NT2/D1 (cell line): ENCODE data around the gene FBXL7.

ENCODE experiments used
- DNase-seq: peaks from one replicate; pipeline ENCODE4 v3.0.0-alpha.2; 2011; ENCODE audit warnings: low read depth, low spot score
- H3K27me3 ChIP-seq: 2 replicates; pipeline ENCODE4 v1.6.0; 2011; ENCODE audit warnings: mild to moderate bottlenecking; ENCODE audit not compliant: insufficient read length, insufficient read depth
- H3K36me3 ChIP-seq: 2 replicates; pipeline ENCODE4 v1.6.1; 2011; ENCODE audit warnings: mild to moderate bottlenecking, low read length, mixed read lengths; ENCODE audit not compliant: insufficient read depth, insufficient read length
- H3K4me1 ChIP-seq: 2 replicates; pipeline ENCODE4 v1.5.1; 2011; ENCODE audit not compliant: insufficient read depth, insufficient read length
- H3K4me3 ChIP-seq: 2 replicates; pipeline ENCODE4 v1.5.1; 2011; ENCODE audit warnings: low read depth; ENCODE audit not compliant: insufficient read length
- H3K9ac ChIP-seq: 2 replicates; pipeline ENCODE4 v1.6.0; 2011; ENCODE audit warnings: low read depth; ENCODE audit not compliant: insufficient read length
- H3K9me3 ChIP-seq: 2 replicates; pipeline ENCODE4 v1.5.1; 2011; ENCODE audit warnings: mild to moderate bottlenecking, low read length; ENCODE audit not compliant: insufficient read depth
- SUZ12 ChIP-seq: IDR thresholded peaks from 2 replicates; pipeline ENCODE4 v1.6.1; 2011; ENCODE audit not compliant: insufficient read length, insufficient read depth; ENCODE audit errors: extremely low read depth
- YY1 ChIP-seq: IDR thresholded peaks from 2 replicates; pipeline ENCODE4 v1.6.1; 2011; ENCODE audit not compliant: insufficient read length, insufficient read depth
- ZNF274 ChIP-seq: IDR thresholded peaks from 2 replicates; pipeline ENCODE4 v1.6.1; 2011; ENCODE audit warnings: mild to moderate bottlenecking, low read depth, low read length

Gene FBXL7

DNA sequence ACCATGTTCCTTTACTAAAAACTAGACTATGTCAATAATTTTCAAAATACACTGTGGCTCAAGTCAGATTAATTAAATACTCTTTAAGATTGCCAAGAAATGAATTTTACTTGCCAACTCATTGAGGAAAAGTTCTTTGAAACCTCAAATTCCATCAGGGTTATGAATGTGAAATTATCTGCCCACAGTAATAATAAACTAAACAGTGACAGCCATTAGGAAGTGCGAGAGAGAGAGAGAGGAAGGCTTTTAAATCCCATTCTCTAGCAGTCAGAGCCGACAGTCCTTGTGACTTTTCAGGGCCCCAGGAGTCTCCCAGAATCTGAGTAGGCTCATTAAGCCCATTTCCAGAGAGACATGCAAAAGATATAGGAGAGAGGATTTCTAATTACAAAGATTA is 443.5 kb downstream of the FBXL7 start:
- no peak for DNase-seq
- Histone ChIP-seq H3K27me3 (no peaks in the 10 kb centered on the region), H3K4me3 (no peak overlapping the region), H3K9me3 (no peaks in the 10 kb centered on the region), H3K36me3 (no peaks in the 10 kb centered on the region), H3K4me1 (no peaks in the 10 kb centered on the region), H3K9ac (no peak overlapping the region)
- no peak for TF ChIP-seq YY1
- TF ChIP-seq ZNF274 = no peak
- TF ChIP-seq SUZ12 = no peak

DNA sequence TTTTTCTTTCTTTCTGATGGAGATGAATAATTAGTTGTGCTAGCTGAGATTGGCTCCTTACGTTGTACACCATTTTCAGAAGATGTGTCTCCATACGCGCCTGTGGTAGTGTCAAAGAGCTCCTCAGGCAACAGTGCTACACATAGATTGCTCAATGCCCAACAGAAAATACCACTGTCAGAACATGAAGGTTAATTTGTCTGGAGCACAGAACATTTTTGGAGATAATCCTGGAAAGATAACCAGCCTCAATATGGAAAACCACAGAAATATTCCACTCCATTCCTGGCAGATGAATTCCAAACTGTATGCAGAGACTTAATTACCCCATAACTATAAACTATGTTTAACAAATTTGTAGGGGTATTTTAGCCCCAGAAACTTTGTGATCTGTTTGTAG is 446.0 kb downstream of the FBXL7 start:
- no peak overlapping the region for H3K9ac ChIP-seq
- no peaks in the 10 kb centered on the region; the same call in 1 of the 2 replicates for H3K9me3 ChIP-seq
- no peaks in the 10 kb centered on the region for H3K27me3 ChIP-seq
- TF ChIP-seq SUZ12 (no peak), YY1 (no peak), ZNF274 (no peak)
- DNase-seq = no peak
- H3K4me3 ChIP-seq = no peak overlapping the region
- no peaks in the 10 kb centered on the region for H3K4me1 ChIP-seq
- no peaks in the 10 kb centered on the region for H3K36me3 ChIP-seq

DNA sequence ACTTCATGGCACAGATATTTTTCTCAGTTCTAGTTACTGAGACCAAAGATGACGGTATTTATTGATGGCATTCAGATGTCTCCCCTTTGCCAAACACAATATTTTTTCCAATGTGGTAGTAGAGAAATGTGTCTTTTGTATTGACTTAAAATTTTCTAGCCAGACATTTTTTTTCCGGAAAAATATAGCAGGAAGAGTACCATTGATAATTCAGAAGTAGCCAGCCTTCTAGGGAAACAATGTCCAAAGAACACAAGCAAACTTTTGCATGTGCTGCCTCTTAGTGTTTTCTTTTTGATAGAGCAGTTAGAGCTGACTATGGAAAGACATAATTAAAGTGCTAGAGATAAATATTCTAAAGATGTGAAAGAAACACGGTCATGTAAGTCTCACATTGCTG is 448.2 kb downstream of the FBXL7 start:
- no peaks in the 10 kb centered on the region for H3K27me3 ChIP-seq
- TF ChIP-seq SUZ12 (no peak), ZNF274 (no peak), YY1 (no peak)
- H3K9ac ChIP-seq = no peak overlapping the region
- no peak overlapping the region for H3K4me3 ChIP-seq
- DNase-seq = no peak
- no peaks in the 10 kb centered on the region for H3K36me3 ChIP-seq
- no peaks in the 10 kb centered on the region; the same call in 1 of the 2 replicates for H3K9me3 ChIP-seq
- H3K4me1 ChIP-seq = no peaks in the 10 kb centered on the region

DNA sequence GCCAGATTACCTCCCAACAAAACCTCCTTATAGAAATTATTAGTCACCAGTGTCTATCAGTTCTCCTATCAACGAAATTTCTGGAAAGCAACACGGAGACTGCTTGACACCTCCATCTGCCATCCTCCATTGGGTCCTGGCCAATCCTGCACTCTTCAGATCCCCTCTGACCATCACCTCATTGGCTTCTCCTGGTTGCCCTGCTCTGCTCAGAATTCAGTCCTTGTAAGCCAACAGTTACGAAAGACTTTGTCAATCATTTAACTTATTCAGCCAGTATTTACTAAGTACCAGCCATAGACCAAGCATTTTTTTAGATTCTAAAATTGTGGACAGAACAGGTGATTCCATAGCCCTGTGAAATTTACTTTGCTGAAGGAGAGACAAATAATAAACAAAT is 451.1 kb downstream of the FBXL7 start:
- DNase-seq = no peak
- no peak for TF ChIP-seq SUZ12
- no peak for TF ChIP-seq ZNF274
- no peak for TF ChIP-seq YY1
- no peaks in the 10 kb centered on the region for H3K4me1 ChIP-seq
- no peak overlapping the region for H3K9ac ChIP-seq
- no peak overlapping the region for H3K4me3 ChIP-seq
- no peaks in the 10 kb centered on the region for H3K36me3 ChIP-seq
- no peaks in the 10 kb centered on the region for H3K27me3 ChIP-seq
- no peaks in the 10 kb centered on the region; the same call in 1 of the 2 replicates for H3K9me3 ChIP-seq

DNA sequence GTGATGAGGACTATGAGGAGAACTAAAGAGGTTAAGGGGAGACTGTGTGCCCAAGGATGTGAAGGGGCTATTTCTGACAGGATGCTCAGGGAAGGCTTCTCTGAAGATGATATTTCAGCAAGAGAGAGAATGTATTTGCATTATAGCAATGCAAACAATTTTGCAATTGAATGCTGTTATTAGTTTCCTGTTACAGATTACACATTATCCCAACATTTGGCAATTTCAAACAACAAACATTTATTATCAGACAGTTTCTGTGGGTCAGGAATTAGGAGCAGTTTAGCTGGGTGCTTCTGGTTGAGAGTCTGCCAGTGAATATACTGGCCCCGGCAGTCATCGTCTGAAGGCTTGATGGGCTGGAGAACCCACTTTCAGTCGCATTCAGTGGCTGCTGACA is 451.6 kb downstream of the FBXL7 start:
- Histone ChIP-seq H3K9ac (no peak overlapping the region), H3K36me3 (no peaks in the 10 kb centered on the region), H3K27me3 (no peaks in the 10 kb centered on the region), H3K4me1 (no peaks in the 10 kb centered on the region), H3K4me3 (no peak overlapping the region), H3K9me3 (no peaks in the 10 kb centered on the region; the same call in 1 of the 2 replicates)
- TF ChIP-seq YY1 (no peak), SUZ12 (no peak), ZNF274 (no peak)
- no peak for DNase-seq

DNA sequence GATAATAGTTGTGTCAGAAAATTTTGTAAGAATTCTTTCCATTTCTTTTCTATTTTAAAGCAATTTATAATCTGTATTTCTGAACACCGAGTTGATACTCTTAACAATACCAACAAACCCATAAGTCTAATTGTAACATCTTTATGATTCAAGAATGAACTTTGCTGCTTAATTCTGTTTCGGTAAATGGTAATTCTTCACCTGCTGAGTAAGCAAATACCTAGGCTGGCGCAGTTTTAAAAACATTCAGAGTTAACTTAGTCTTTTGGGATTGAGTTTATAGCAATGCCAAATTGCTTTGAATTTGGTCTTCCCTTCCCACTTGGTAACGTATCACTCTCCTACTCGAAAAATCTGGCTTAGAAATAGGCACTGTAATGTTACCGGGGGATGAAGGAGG is 456.6 kb downstream of the FBXL7 start:
- Histone ChIP-seq H3K9me3 (no peaks in the 10 kb centered on the region), H3K27me3 (no peaks in the 10 kb centered on the region), H3K36me3 (no peaks in the 10 kb centered on the region), H3K4me1 (no peaks in the 10 kb centered on the region), H3K9ac (no peak overlapping the region), H3K4me3 (no peak overlapping the region)
- no peak for TF ChIP-seq SUZ12
- TF ChIP-seq ZNF274 = no peak
- TF ChIP-seq YY1 = no peak
- no peak for DNase-seq

DNA sequence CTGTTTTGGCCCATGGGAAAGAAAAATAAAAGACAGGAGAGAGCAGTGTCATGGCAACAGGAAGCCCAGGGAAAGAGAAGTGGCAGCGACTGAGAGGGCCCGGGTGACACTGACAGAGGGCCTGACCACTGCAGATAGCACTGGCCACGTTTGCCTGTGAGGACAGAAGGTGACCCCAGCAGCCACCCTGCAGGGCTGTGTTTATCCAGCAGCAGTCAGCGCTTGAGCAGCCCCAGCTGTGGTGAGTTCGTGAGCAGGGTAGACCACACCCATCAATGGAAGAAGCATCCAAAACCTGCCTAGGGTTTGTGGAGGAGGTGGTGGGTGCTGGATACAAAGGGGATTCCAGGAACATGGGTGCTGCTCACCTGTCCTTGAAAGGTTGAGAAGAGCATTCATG is 457.1 kb downstream of the FBXL7 start:
- H3K36me3 ChIP-seq = no peaks in the 10 kb centered on the region
- DNase-seq = no peak
- H3K4me1 ChIP-seq = no peaks in the 10 kb centered on the region
- no peaks in the 10 kb centered on the region for H3K9me3 ChIP-seq
- H3K27me3 ChIP-seq = no peaks in the 10 kb centered on the region
- TF ChIP-seq SUZ12 = no peak
- no peak for TF ChIP-seq ZNF274
- TF ChIP-seq YY1 = no peak
- H3K9ac ChIP-seq = no peak overlapping the region
- H3K4me3 ChIP-seq = no peak overlapping the region
